HG03064 (cell line): ENCODE results near the gene HTRA1.

ENCODE experiments used
- ATAC-seq: cut with Tn5 transposase; IDR thresholded peaks from one replicate; pipeline ENCODE4 v1.9.1; 2021; ENCODE audit warnings: low read depth; ENCODE audit not compliant: unreplicated experiment

The HTRA1 gene

DNA sequence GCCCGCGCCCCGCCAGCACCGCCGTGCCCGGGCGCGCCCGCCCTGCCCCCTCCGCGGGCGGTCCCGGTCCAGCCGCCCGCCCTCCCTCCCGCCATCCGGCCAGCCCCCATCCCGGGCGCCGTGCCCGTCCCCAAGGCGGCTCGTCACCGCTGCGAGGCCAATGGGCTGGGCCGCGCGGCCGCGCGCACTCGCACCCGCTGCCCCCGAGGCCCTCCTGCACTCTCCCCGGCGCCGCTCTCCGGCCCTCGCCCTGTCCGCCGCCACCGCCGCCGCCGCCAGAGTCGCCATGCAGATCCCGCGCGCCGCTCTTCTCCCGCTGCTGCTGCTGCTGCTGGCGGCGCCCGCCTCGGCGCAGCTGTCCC is at the start of gene HTRA1:
HTRA1 (plus strand) TSS at position 187 of the 362 bp plus-strand sequence; CDS start at position 287, 100 bp downstream.
- ATAC-seq = no peak

DNA sequence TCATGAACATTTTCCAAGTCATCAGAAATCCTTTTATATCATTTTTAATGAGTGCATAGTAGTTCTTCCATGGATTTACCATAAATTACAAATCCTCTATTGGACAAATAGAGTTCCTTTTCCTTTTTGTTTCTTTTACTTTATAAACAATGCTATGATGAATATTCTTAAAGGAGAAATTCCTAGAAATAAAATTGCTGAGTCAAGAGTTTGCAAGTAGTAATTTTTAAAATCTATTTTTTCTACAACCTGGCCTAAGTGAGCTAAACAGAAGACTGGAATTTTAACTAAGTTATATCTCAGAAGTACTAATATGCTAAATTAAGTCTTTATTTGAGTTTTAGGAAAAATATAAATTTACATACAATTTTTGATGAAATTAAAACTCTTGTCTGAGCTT is 48.0 kb upstream of the HTRA1 start:
- ATAC-seq = no peak

- no peak for ATAC-seq
These were observed 43.7 kb upstream of the HTRA1 start for GRCh38 chr10:122417667-122418066.

GRCh38 chr10:122419016-122419415 is 42.3 kb upstream of the HTRA1 start:
- ATAC-seq = no peak

DNA sequence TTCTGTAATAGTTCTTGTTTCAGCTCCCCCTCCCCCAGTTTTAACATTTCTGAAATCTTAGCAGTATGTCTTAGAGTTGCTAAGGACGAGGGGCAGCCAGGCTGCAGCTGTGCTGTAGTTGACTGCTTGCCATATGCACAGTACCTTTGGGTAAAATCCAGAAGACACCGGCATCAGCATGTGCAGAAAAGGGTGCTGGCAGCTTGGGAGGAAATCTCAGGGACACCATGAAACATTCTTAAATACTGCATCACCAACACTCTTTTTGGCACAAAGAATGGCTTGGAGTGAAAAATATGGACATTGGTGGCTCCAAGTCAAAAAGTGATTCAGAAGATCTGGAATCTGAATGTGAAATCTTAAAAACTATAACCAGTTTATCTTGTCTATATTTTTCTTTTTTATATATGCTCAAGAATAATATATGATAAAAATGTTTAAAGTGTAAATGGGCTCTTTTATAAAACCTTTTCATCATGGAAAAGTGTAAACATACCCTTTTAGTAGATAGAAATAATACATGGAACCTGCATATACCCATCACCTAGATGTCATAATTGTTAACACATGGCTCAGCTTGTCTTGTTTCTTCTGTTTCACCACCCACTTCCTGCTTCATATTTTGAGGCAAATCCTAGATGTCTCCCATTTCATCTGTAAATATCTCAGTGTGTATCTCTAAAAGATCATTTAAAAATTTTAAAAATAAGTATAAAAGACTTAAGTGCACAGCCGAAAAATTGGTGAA is 41.3 kb upstream of the HTRA1 start:
- ATAC-seq = no peak

DNA sequence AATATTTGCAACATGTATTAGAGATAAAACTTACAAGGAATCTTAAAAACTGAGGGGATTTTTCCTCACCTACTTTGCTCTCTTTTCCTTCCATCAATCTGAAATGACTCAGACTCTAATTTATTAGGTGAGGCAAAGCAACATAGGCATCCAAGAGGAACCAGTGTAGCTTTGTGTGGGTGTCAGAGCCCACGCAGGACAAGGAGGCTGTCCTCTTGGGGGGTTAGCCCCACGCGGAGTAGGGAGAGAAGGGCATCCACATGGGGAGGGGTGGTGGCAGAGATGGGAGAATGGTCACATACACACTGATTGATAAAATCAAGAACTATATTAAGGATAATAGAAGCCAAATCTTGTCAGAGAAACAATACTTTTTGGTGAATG is 40.7 kb upstream of the HTRA1 start:
- ATAC-seq = no peak

GRCh38 chr10:122421054-122421625 is 40.2 kb upstream of the HTRA1 start:
- no peak for ATAC-seq

DNA sequence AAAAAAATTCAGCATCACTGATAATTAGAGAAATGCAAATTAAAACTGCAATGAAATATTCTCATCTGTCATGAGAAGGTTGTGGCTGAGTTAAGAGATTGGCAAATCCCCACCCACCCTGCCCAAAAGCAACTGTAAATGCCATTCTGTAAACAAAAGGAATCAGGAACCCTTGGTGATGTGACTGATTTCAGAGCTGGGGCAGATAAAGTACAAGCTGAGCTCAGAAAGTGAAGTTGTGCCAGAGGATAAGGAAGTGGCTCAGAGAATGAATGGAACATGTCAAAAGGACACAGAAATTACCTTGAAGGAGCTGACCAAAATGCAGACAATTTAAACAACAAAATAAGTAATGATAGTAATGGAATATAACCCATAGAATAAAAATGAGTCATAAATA is 39.6 kb upstream of the HTRA1 start:
- no peak for ATAC-seq

GRCh38 chr10:122422266-122422989 is 38.9 kb upstream of the HTRA1 start:
- ATAC-seq = no peak

- ATAC-seq = no peak
These were observed 37.3 kb upstream of the HTRA1 start for GRCh38 chr10:122424059-122424458.

DNA sequence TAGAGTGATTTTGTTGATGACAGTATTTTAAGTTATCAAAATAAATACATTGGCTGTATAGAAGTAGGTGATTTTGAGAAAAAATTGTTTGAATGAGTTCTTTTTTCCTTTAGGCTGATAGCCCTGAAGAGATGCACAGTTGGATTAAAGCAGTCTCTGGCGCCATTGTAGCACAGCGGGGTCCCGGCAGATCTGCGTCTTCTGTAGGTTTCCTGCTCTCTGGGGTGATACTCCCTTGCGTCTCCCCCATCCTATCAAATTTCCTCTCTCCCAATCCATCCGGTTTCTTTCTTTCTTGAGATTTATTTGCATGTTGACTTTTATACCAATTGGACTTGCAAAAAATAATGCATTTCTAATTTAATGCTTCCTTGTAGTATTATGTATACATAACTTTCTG is 34.5 kb upstream of the HTRA1 start:
- no peak for ATAC-seq

DNA sequence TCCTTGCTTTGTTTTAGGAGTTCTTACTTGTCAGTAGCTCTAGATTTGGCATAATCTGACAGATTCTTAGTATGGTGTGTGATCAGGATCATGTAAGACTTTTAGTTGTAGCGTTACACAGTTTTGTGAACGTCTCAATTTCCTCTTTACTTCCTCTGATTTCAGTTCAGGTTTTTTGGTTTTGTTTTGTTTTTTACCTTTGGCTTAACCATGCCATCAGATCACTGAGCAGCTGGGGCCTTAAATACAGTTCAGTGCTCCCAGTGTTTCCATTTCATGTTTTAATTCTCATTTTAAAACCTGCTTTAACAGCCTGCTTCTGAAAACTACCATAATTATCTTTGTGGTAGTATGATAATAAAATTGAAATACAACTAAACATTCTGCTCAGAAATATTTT is 34.1 kb upstream of the HTRA1 start:
- no peak for ATAC-seq

GRCh38 chr10:122435212-122435827 is 26.0 kb upstream of the HTRA1 start:
- no peak for ATAC-seq

- ATAC-seq = no peak
These were observed 19.4 kb upstream of the HTRA1 start for GRCh38 chr10:122441961-122442360.

- no peak for ATAC-seq
These were observed 15.9 kb upstream of the HTRA1 start for GRCh38 chr10:122445469-122445868.

DNA sequence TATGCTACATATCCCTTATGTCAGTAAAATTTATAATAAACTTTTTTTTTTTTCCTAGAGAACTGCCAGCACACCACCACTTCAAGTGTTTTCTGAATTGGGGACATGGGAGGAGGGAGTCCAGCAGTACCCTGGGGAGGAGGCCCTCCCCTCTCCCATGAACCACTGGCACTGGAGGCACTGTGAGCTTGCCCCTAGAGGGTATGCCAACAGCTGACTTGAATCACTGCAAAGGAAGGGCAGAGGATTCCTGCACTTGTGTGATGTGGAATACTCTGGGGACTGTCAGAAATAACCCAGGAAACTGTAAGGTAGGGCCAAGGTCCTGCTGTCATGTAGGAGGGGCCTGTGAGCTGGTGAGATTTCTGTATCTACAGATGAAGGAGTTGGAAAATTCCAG is 15.4 kb upstream of the HTRA1 start:
- no peak for ATAC-seq

DNA sequence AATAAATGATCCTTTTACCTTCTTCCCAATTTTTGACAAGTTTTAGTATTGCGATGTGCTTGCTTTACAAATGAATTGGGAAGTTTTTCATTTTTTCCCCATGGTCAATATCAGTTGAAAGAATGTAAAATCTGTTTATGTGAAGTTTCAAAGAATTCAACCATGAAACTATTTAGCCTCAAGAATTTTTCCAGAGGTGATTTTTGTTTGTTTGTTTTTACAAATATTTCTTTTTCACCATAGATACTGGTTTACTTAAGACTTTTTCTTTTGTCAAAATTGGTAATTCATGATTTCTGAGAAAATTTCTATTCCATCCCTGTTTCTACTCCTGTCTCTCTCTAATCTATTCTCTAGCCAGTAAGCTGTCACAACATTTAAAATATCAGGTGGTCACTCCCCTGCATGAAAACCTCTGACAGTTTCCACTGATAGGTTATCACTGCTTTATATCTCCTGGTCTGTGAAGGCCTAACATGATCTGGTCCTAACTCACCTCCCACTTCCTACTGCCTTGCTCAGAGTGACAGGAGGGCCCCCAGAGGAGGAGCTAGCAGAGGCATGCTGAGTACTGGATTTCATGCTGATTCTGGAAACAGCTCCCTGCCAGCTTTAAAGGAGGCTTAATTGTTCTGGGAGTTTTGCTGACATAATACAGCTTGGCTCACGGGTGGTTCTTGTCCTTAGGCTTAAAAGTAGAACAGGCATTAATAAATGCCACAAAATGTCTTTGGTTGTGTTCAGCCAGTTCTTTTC is 14.5 kb upstream of the HTRA1 start:
- ATAC-seq = no peak

- ATAC-seq = no peak
These were observed 12.8 kb upstream of the HTRA1 start for GRCh38 chr10:122448600-122448999.

GRCh38 chr10:122449153-122449552 is 12.2 kb upstream of the HTRA1 start:
- no peak for ATAC-seq

GRCh38 chr10:122450353-122450990 is 10.9 kb upstream of the HTRA1 start:
- ATAC-seq = no peak
